ENCODE results near the gene VGLL4. TPM values are rescaled to one million over a fixed set of nuclear protein-coding genes. Genes with fewer than 3 reads are reported as not detected.
A peak's percentile ranks its signal among the peaks of the same experiment; 100 is the strongest.

VGLL4 gene
- total RNA-seq, 1 experiment from 2014 or later, result 31.7 TPM

DNA sequence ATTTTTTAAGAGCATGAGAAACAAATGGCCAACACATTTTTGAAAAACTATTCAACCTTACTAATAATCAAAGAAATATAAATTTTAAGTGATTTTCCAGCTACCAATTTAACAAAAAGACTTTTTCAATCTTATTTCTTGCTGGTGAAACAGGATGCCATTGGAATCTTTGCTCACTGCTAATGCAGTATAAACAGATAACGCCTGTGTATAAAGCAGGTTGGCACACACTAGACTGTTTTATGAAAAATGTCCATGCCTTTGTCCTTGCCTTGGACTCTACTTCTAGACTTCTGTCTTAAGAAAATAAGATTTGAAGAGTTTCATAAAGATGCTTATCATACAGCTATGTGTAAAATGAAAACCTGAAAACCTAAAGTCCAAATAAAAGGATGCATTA lies 5.0 kb upstream of the VGLL4 start:
- Mint-ChIP-seq H3K4me3 (ENCODE audit: unreplicated experiment) (no peak overlapping the region), H3K27me3 (ENCODE audit: insufficient read depth, unreplicated experiment) (no peaks in the 10 kb centered on the region), H3K36me3 (ENCODE audit: insufficient read depth, unreplicated experiment) (no peaks in the 10 kb centered on the region), H3K4me1 (ENCODE audit: insufficient read depth, unreplicated experiment) (no peaks in the 10 kb centered on the region), H3K9me3 (ENCODE audit: unreplicated experiment) (no peaks in the 10 kb centered on the region), H3K27ac (ENCODE audit: low read depth, unreplicated experiment) (no peak overlapping the region)
- intact Hi-C loops (cut with micrococcal nuclease), result no loop called here
- POLR2A ChIA-PET, result no interaction called here
- DNase-seq (ENCODE audit: unreplicated experiment), result no peak
- CTCF ChIA-PET, result interaction anchor here (0.5 to 3.8 kb wide), 4 partner anchors 25 to 269 kb away, joined by 3 to 20 read pairs (median 5); no protein-coding TSS in a partner anchor
- no peak for TF ChIP-seq CTCF (IDR thresholded peaks at IDR 0.05; ENCODE audit: unreplicated experiment)
- BruUV-seq (replicated peaks), result no TSS peak

DNA sequence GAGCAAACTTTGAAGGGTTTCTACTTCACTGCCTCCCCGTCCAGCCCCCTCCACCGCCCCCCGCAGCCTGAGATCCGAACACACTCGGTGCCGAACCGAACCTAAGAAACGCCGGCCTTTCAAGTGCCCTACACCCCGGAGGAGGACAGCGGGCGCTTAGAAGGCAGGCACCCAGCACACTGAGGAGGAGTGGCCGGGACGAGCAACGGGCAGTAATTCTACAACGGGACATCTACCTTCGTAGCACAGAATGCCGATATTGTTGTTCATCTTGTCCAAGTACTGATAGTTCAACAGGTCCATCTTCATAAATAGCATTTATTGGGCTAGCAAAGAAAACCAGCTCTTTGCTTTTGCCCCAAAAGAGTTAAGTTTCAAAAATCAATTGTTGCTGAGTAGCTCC lies 513 bp downstream of the VGLL4 start:
- Mint-ChIP-seq H3K36me3 (ENCODE audit: insufficient read depth, unreplicated experiment) (peaks cover 11% of the 10 kb centered on the region), H3K27ac (ENCODE audit: low read depth, unreplicated experiment) (peak overlapping the region; percentile 96), H3K9me3 (ENCODE audit: unreplicated experiment) (no peaks in the 10 kb centered on the region), H3K4me3 (ENCODE audit: unreplicated experiment) (peak overlapping the region; percentile 93), H3K27me3 (ENCODE audit: insufficient read depth, unreplicated experiment) (no peaks in the 10 kb centered on the region), H3K4me1 (ENCODE audit: insufficient read depth, unreplicated experiment) (peaks cover 25% of the 10 kb centered on the region)
- POLR2A ChIA-PET, result interaction anchor here (0.9 to 2.2 kb wide), 15 partner anchors 8 to 264 kb away, joined by 3 to 14 read pairs (median 5); partner anchors contain the start of gene TAMM41
- intact Hi-C loops (cut with micrococcal nuclease), result loop anchor here (2.0 to 5.0 kb wide), 3 partner anchors 42 to 264 kb away; no protein-coding TSS in a partner anchor
- CTCF ChIA-PET, result interaction anchor here (0.6 to 2.4 kb wide), 5 partner anchors 262 to 1032 kb away, joined by 3 to 8 read pairs (median 3); no protein-coding TSS in a partner anchor
- BruUV-seq (replicated peaks), result no TSS peak
- TF ChIP-seq CTCF (IDR thresholded peaks at IDR 0.05; ENCODE audit: unreplicated experiment), result no peak
- DNase-seq (ENCODE audit: unreplicated experiment), result peak; percentile 51

DNA sequence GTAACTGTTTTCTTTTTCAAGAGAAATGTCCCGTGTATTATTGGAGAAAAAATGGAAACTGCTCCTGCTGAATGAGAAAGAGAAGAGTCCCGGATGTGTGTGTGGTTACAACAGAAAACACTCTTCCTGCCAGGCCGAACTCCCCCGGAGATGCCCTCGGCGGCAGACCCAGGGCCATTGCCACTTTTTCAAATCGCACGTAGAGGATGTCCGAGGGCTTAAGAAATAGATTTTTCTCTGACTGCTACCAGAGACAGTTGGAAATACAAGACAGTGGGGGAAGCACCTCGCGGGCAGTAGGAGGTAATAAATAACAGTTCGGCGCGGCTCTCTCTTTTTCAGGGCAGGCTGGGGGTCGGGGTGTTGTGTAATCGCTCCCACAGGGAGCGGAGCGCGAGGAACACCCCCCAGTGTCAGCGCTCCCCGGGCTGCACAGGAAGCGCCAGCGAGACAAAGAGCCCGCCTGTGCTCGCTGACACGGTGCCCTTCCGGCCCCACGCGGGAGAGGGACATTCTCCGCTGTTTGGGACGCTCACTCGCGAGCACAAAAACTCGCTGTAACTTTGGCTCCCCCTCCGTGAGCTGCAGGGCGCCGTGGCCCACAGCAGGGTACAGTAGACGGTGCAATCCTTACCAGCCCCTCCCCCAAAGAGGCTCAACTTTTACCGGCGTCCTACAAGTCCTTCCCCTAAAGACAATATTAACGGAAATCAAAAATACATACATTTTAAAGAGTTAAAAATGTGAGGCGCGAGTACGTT lies 1.1 kb downstream of the VGLL4 start:
- peak overlapping the region; percentile 93 for H3K4me3 Mint-ChIP-seq (ENCODE audit: unreplicated experiment)
- ChIA-PET POLR2A (interaction anchor here (0.9 to 2.2 kb wide), 9 partner anchors 9 to 257 kb away, joined by 3 to 14 read pairs (median 6); partner anchors contain the start of gene TAMM41), CTCF (interaction anchor here (0.6 to 2.4 kb wide), 4 partner anchors 261 to 1032 kb away, joined by 3 to 8 read pairs (median 4); no protein-coding TSS in a partner anchor)
- H3K9me3 Mint-ChIP-seq (ENCODE audit: unreplicated experiment), result no peaks in the 10 kb centered on the region
- peaks cover 11% of the 10 kb centered on the region for H3K36me3 Mint-ChIP-seq (ENCODE audit: insufficient read depth, unreplicated experiment)
- intact Hi-C loops (cut with micrococcal nuclease), result loop anchor here (1.0 to 5.0 kb wide), 4 partner anchors 42 to 264 kb away; no protein-coding TSS in a partner anchor
- H3K4me1 Mint-ChIP-seq (ENCODE audit: insufficient read depth, unreplicated experiment), result peaks cover 31% of the 10 kb centered on the region
- H3K27ac Mint-ChIP-seq (ENCODE audit: low read depth, unreplicated experiment), result peak overlapping the region; percentile 96
- BruUV-seq (replicated peaks), result no TSS peak
- DNase-seq (ENCODE audit: unreplicated experiment), result peak; percentile 67
- TF ChIP-seq CTCF (IDR thresholded peaks at IDR 0.05; ENCODE audit: unreplicated experiment), result no peak
- H3K27me3 Mint-ChIP-seq (ENCODE audit: insufficient read depth, unreplicated experiment), result no peaks in the 10 kb centered on the region
